ENCODE data around the gene DEUP1. TPM values are rescaled to one million over a fixed set of nuclear protein-coding genes. Genes with fewer than 3 reads are reported as not detected.

DEUP1 gene
- total RNA-seq, 3 donors from 2014 or later: not detected

DNA sequence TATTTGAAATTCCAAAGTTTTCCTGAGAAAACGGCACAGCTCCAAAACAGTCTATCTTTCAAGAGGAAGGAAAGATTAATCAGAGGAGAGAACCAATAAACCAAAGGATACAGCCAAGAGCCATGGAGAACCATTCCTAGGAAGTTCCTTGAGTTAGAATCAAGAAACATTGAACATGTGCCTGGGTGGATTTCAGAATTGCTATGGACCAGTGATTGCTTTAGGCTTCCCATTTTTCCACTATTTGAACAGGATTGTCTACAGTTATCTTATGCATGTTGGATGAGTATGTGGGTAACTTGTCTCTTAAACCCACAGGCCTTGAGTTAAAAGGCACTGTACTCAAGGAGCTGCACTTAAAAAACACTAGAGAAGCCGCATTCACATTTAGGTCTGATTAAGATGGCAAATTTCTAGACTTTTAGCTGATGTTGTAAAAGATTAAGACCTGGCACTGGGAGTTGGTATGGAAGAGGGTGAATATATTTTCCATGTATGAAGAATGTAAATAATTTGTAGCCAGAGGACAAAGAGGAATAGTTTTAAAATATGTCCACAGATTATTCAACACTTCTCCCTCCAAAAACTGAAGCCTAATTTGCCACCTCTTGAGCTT, 11.2 kb upstream of the DEUP1 start:
- ATAC-seq (no peak), DNase-seq (no peak)
- intact Hi-C loops (cut with DNase I, micrococcal nuclease): loop anchor here in 1 of 2 donors (10.0 kb wide), 1 partner anchor 65 kb away; no protein-coding TSS in a partner anchor
- no peak for TF ChIP-seq CTCF (IDR thresholded peaks at IDR 0.05)
- H3K36me3 ChIP-seq (ENCODE audit: low read depth): no peaks in the 10 kb centered on the region
- no peak overlapping the region for H3K4me3 ChIP-seq
- H3K4me1 ChIP-seq (ENCODE audit: low read depth): no peaks in the 10 kb centered on the region
- peaks cover 8% of the 10 kb centered on the region for H3K9me3 ChIP-seq

DNA sequence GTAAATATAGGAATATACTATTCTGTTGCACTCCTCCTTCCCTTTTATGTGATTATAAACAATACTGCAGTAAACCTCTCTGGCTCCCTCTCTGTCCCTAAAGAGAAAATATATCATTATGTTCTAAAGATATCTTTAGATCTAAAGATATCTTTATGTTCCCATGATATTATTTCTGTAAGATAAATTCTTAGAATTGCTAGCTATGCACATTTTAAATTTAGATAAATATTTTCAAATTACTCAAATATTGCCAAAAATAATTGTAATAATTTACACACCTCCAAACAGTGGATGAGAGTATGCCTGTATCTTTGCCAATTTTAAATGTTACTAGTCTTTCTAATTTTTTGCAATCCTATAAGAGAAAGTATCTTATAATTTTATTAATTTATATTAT, 10.3 kb upstream of the DEUP1 start:
- no peak for ATAC-seq
- TF ChIP-seq CTCF (IDR thresholded peaks at IDR 0.05): no peak
- Histone ChIP-seq H3K36me3 (ENCODE audit: low read depth) (no peaks in the 10 kb centered on the region), H3K4me3 (no peak overlapping the region), H3K4me1 (ENCODE audit: low read depth) (no peaks in the 10 kb centered on the region), H3K9me3 (no peaks in the 10 kb centered on the region)
- intact Hi-C loops (cut with DNase I, micrococcal nuclease): no loop called here
- DNase-seq: no peak

- Histone ChIP-seq H3K9me3 (no peaks in the 10 kb centered on the region), H3K36me3 (ENCODE audit: low read depth) (no peaks in the 10 kb centered on the region), H3K4me3 (no peak overlapping the region), H3K4me1 (ENCODE audit: low read depth) (no peaks in the 10 kb centered on the region)
- TF ChIP-seq CTCF (IDR thresholded peaks at IDR 0.05): no peak
- ATAC-seq: no peak
- intact Hi-C loops (cut with DNase I, micrococcal nuclease): no loop called here
- no peak for DNase-seq
Measured at GRCh38 chr11:93322207-93322606, 8.3 kb upstream of the DEUP1 start.

GRCh38 chr11:93323747-93324146, 6.8 kb upstream of the DEUP1 start:
- Histone ChIP-seq H3K4me1 (ENCODE audit: low read depth) (no peaks in the 10 kb centered on the region), H3K4me3 (no peak overlapping the region), H3K36me3 (ENCODE audit: low read depth) (no peaks in the 10 kb centered on the region), H3K9me3 (no peaks in the 10 kb centered on the region)
- ATAC-seq: no peak
- intact Hi-C loops (cut with DNase I, micrococcal nuclease): no loop called here
- DNase-seq: no peak
- no peak for TF ChIP-seq CTCF (IDR thresholded peaks at IDR 0.05)

- ATAC-seq (no peak), DNase-seq (no peak)
- no peaks in the 10 kb centered on the region for H3K9me3 ChIP-seq
- no peak for TF ChIP-seq CTCF (IDR thresholded peaks at IDR 0.05)
- H3K4me1 ChIP-seq (ENCODE audit: low read depth): no peaks in the 10 kb centered on the region
- intact Hi-C loops (cut with DNase I, micrococcal nuclease): no loop called here
- no peaks in the 10 kb centered on the region for H3K36me3 ChIP-seq (ENCODE audit: low read depth)
- no peak overlapping the region for H3K4me3 ChIP-seq
Measured at GRCh38 chr11:93324500-93324899, 6.0 kb upstream of the DEUP1 start.

DNA sequence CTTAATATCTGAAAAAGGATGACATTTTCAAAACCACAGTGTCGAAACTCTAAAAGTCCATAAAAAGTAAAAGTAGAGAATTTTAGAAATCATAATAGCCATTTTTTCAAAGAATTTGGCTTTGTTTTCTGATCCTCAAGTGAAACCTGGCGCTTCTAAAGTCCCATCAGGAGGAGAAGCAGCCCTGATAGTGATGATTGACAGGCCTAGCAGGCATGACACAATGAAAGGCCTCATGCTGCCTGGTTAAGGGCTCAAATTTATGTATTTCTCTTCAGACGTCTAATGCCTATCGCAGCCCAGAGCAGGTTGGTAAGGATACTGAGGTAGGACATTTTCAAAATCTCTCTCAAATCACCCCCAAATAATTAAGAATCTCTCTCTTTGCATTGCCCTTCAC, 3.9 kb upstream of the DEUP1 start:
- no peak for ATAC-seq
- intact Hi-C loops (cut with DNase I, micrococcal nuclease): no loop called here
- no peak for DNase-seq

More for the DNA sequence above, 3.9 kb upstream of the DEUP1 start:
- H3K36me3 ChIP-seq (ENCODE audit: low read depth): no peaks in the 10 kb centered on the region
- no peaks in the 10 kb centered on the region for H3K9me3 ChIP-seq
- TF ChIP-seq CTCF (IDR thresholded peaks at IDR 0.05): no peak
- H3K4me1 ChIP-seq (ENCODE audit: low read depth): no peaks in the 10 kb centered on the region
- no peak overlapping the region for H3K4me3 ChIP-seq

Data from mucosa of descending colon (tissue), 3 donors.